ENCODE results near the gene TAB2. TPM values are rescaled to one million over a fixed set of nuclear protein-coding genes. Genes with fewer than 3 reads are reported as not detected.

Gene TAB2
- total RNA-seq, 1 donor from 2014 or later, result 58.3 TPM

DNA sequence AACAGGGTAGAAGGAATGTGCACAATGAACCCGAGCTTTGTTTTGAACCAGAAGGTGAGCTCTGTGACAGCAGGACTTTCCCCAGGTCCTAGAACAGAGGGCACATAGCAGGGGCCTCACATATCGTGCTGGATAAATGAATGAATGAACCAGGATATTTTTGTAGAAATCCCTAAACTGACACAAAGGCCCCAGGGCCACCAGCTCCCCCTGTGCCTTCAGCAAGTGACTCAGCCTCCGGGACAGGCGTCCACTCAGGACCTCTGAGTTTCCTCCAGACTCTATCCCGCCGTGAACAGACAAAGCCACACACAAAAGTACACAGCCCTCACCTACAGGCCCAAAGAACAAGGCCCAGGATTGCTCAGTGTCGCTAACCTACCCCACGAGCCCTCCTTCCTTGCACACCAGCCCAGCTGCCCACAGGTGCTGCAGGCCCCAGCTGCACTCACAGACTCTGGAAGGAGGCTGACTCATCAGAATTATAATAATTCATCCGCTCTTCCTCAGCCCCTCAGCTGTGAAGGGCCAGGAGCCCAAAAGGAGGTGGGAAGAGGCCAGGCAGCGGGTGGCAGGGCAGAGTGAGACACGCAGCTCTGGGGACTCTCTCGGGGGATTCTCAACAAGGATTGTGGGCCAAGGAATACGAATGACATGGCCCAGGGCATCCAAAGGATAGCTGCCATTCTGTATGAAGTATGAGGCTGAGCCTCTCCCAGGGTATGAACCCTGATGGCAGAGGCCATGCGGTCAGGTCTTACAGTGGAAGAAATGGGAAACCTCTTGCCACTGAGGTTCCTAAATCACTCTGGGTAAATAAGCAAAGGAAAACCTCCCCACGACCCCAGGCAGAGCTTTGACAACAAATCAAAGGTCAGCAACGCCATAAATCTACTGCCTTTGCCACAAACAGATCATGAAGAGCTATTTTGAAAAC lies 123.5 kb downstream of the TAB2 start:
- no peak for DNase-seq (ENCODE audit: low spot score)

DNA sequence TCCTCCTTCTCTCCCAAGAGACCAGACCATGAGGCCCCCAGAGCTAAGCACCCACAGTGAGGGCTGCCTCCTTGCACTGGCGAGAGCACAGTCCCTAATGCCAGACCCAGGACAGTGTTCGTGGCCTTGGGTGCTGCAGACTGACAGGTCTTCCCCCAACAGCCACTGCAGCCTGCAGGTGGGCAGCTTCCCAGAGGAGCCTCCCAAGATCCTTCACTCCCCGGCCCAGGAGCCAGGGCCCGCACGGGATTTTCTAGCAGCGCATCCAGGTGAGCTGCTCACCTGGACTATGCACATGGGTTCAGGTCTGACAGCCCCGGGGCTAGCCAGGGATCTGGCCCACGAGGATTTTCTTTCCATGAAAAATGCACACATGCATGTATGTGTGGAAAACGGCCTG lies 124.2 kb downstream of the TAB2 start:
- DNase-seq (ENCODE audit: low spot score), result no peak

DNA sequence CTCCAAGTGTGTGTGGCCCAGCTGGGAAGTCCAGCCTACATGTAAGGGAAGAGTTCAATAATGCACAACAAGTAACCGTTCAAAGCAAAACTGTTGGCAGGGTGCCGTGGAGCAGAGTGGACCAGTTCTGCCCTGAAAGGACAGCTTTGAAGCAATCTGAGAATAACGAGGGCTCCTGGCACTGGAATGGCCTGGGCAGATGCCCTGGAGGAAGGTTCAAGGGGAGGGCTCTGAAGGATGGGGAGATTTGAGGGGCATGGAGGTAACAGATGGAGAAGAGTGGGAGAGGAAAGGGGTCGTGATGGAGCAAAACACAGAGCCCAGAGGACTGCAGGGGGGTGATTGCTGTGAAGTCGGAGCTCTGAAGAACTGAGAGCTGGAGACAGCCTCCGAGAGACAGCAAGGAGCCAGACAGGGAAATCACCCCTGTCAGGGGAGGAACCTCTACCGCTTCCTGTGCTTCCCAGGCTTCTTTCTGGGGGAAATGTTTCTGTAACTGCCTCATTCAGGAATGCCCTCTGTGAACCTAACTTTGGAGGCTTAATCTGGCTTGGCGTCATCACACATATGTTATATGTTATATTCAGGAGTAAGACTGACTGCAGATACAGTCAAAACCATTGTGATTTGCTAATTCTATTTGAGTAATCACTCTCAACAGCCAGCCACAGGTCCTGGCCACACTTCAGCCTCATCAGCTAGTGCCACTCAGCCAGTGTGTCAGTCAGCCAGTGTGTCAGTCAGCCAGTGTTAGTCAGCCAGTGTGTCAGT lies 126.1 kb downstream of the TAB2 start:
- DNase-seq (ENCODE audit: low spot score), result peak; percentile 57

DNA sequence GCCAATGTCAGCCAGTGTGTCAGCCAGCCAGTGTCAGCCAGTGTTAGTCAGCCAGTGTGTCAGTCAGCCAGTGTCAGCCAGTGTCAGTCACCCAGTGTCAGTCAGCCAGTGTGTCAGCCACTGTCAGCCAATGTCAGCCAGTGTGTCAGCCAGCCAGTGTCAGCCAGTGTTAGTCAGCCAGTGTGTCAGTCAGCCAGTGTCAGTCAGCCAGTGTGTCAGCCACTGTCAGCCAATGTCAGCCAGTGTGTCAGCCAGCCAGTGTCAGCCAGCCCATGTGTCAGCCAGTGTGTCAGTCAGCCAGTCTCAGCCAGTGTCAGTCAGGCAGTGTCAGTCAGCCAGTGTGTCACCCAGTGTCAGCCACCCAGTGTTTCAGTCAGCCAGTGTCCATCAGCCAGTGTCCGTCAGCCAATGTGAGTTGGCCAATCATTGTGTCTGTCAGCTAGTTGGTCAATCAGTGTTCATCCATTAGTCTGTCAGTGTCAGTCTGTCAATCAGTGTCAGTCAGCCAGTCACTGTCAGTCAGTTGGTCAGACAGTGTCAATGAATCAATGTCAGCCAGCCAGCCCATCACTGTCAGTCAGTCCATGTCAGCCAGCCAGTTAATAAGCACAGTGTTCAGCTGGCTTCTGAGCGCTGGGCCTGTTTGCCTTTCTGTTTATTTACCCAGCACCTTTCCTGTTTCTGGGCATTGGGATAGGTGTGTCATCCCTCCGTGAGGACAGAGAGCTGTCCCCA lies 127.0 kb downstream of the TAB2 start:
- peak; percentile 51 for DNase-seq (ENCODE audit: low spot score)

- no peak for DNase-seq (ENCODE audit: low spot score)
Observed at GRCh38 chr6:149445095-149445466, 127.6 kb downstream of the TAB2 start.

- no peak for DNase-seq (ENCODE audit: low spot score)
Observed at GRCh38 chr6:149445573-149445972, 128.1 kb downstream of the TAB2 start.

- no peak for DNase-seq (ENCODE audit: low spot score)
Observed at GRCh38 chr6:149446791-149447376, 129.4 kb downstream of the TAB2 start.

- DNase-seq (ENCODE audit: low spot score), result no peak
Observed at GRCh38 chr6:149448821-149449453, 131.4 kb downstream of the TAB2 start.

DNA sequence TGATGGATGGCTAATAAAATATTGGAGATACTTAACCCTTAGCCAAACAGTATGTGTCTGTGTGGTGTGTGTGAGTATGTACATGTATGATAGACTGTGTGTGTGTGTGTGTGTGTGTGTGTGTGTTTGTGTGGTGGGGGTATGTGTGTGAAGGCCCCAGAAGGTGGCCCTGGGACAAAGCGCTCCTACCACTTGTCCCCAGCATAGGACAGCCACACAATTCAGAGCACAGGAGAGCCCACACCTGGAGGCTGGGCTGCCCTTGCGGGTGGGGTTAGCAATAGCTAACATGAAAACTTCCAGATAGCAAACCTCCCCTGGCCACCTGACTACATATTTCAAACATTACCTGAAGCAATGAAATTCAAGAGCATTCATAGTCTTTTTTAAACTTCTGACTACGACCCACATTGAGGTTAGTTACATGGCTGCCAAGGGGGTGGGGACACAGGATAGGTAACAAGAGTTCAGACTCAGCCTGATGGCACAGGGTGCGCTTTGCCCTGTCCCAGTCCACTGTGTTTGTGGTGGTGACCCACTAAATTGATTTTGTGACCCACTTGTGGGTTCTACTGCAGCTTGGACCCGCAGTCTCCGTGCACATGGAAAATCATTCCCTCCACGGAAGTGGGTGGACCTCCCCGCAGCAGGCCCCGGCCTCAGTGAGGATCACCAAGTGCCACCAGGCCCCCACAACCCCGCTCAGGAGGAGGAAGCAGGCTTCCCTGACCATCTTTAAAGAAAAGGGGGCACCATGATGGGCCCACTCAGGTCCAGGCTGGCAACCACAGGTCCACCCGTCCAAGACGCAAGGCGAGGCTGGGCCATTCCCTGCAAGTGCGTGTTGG lies 132.5 kb downstream of the TAB2 start:
- no peak for DNase-seq (ENCODE audit: low spot score)

DNA sequence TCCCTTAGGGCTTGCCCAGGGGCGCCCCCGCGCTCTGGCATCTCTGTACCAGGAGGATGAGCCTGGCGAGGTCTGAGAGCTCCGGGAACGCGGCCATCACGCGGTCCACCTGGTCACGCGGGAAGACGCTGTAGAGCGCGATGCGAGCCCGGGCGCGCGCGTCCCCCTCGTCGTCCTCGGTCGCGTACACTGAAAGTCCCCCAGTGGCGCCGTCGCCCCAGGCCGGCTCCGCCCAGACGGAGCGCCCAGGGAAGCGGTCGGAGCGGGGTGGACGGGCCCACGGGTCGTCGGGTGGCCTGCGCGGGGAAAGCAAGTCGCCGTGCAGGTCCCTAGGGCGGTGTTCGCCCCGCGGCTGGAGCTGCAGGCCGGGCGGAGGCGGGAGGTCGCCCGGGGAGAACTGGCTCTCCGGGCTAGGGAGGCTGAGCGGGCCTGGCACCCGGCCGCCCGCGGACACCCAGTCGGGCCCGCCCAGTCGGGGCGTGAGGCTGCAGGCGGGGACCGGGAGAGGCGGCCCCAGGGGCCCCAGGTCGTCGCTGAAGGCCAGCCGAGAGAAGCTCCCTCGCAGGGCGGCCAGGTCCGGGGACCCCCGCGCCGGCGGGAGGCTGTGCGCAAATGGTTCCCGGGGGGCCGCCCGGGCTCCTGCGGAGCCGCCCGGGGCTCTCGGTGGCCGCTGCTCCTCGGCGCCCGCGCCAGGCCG lies 133.3 kb downstream of the TAB2 start:
- no peak for DNase-seq (ENCODE audit: low spot score)

- DNase-seq (ENCODE audit: low spot score), result no peak
Observed at GRCh38 chr6:149451376-149452036, 134.0 kb downstream of the TAB2 start.

GRCh38 chr6:149452037-149452939 lies 134.8 kb downstream of the TAB2 start:
- no peak for DNase-seq (ENCODE audit: low spot score)

DNA sequence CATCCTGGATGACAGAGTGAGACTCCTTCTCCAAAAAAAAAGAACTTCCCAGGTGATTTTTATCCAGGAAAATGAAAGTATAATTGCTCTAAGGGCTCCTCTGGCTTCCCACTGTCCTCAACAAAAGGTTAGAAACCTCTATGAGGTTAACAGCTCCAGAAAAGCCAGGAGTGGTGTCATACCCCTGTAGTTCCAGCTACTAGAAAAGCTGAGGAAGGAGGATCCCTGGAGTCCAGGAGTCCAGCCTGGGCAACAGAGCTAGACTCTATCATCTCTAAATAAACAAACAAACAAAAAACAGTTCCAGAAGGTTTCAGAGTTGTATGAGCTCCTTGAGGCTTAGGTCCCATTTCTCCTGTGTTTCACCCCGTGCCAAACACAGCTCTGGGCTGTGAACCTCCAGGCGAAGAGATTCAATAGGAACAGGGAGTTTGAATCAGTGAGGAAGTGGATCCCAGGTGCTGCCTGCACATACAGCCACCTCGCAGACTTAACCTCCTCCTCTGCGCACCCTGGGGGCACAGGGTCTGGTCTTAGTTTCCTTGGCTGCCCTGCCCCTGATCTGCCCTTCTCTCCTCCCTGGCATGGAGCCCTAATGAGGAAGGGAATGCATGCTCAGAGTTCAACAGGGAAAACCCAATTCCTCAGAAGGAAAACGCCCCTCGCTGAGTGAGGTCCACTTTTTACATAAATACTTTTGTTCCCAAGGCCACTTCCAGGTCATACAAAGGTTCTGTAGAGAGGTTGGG lies 136.3 kb downstream of the TAB2 start:
- no peak for DNase-seq (ENCODE audit: low spot score)

GRCh38 chr6:149454346-149454848 lies 136.9 kb downstream of the TAB2 start:
- DNase-seq (ENCODE audit: low spot score), result peak; percentile 97

- no peak for DNase-seq (ENCODE audit: low spot score)
Observed at GRCh38 chr6:149455031-149455732, 137.7 kb downstream of the TAB2 start.

Measured in mesenteric fat pad (tissue), 1 donor.